HG03457 (cell line): ENCODE measurements around the gene MGLL.

Experiments used
- ATAC-seq: cut with Tn5 transposase; IDR thresholded peaks from one replicate; pipeline ENCODE4 v1.9.1; 2021; ENCODE audit warnings: moderate number of reproducible peaks; ENCODE audit not compliant: unreplicated experiment

The MGLL gene

GRCh38 chr3:127729556-127730056 lies 92.7 kb downstream of the MGLL start:
- ATAC-seq = no peak

DNA sequence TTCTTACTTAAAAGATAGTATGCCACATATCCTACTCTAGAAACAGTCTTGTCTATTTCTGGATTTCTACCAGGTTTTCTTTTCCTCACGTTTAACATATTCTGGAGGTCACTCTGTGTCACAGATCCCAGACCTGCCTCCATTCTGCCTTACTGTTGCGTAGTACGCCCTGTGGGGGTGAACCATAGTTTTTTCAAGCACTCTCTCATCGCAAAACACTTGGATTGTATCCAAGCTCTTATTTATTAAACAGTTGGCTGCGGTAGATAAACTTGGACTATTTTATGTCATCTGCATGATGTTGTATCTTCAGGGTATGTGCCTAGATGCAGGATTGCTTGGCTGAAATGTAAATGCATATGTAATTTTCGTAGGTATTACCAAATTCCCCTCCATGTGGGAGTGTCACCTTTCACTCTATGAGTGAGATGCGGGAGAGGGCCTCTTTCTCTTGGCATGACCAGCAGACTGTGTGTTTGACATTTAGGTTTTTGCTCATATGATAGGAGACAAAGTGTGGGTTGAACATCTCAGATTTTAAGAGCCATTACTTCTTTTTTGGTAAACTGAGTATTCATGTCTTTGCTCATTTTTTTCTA lies 93.8 kb downstream of the MGLL start:
- ATAC-seq = no peak

DNA sequence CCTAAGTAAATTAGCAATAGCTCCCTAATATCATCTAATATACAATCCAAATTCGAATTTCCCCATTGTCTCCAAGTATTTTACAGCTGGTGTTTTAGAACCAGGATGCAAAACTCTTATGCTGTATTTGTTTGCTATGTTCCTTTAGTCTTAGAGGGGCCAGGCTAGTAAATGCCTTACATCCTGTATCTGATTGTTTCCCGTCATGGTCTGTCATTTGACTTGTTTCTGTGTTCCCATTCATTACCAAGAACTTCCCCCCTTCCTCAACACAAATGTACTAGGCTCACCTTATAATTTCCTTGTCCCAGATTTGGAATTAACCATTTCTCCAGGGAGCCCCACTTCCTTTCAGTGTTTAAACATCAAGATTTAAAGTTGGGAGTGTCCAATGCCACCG lies 95.4 kb downstream of the MGLL start:
- ATAC-seq = no peak

GRCh38 chr3:127723011-127723567 lies 99.2 kb downstream of the MGLL start:
- ATAC-seq = no peak

DNA sequence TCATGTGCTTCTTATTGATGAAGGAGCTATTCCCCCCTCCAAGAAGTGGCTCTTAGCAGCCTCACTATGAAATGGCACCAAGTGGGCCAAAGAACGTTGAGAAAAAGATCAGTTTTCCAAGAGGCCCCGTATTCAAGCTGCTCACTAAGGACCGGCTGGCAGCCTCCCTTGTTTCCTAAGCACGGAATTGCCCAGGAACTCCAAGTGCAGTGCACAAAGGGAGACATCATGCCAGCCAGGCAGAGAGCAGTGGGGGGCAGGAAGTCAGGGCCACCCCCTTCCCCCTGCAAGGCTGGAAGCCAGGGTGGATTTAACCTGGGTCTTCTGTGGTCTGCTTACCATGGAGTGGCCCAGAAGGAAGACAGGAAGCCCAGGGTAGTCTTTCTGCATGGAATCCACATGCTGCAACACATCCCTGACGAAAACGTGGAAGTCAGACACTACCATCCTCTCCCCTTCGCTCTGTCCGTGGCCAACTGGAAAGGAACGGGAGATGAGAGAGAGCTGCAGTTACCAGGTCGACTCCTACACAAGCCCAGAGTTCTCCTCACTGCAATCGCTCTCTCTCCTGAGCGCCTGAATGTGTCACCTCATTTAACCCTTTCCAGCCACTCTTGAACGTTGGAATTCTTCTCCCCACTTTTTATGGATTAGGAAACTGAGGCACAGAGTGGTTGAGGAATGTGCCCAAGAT lies 100.1 kb downstream of the MGLL start:
- no peak for ATAC-seq

DNA sequence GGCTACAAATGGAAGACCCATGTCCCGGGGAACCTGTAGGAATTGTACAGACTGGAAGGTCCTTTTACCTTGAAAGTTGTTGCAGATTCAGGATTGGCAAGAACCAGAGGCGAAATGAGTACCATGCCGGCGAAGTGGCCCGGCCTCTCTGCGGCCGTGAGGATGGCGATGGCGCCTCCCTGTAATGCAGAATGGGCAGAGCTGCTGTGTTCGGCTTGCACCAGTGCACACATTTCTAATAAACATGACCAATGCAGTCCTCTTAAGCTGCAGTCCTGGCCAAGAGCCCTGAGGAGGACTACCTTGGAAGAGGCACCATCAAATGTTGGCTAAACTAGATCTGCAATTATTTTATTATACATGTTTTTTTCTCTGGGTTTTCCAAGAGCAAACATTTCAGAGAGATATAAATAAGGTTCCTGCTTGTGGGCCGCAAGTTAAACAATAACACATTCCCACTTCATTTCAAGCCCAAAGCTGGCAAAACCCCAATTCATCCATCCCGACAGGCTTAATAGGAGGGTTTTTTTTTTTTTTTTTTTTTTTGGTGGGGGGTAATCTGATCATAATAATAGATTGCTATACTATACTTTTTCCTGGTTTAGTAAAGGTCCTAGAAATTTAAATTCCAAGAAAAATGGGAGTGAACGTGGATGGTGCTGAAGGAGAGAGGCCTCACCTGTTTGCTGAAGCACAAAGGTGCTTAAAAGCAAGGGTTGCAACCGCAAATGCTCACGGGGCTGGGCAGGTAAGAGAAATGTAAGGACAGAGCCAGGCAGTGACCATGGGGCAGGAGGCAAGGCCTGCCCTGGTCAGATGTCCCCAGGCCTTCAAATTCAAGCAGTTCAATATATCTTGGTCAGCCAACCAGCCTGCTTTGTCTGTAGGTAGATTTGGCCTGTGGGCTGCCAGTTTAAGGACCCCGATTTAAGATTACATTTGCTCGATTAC lies 101.1 kb downstream of the MGLL start:
- ATAC-seq = no peak

DNA sequence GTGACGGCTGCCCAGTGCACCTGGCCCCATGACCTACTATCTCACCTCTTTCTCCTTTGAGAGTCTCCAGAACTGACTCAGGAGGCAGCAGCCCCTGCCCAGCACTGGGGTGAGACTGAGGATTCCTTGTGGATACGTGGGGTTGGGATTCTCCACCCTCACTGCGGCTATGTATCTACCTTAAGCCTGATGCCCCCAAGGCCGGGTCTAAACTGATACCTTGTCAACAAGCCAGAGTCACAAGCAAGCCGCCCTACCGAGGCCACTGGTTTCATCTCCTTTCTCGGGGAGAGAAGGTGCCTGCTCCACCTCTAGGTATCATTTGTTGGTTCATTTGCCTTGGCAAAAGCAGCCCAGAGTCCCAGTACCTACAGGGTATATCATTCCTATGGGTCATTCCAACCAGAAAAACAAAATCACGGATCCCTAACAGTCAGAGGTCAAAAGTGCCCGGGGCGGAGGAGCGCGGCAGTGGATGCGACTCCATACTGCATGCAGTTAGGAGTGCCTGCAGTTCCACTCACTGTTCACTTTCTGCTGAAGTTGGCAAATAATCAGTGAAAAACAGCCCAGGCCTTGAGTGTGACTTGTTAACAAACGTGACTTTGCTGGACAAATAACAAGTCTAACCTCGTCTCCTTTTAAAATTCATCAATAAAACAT lies 102.0 kb downstream of the MGLL start:
- ATAC-seq = no peak

DNA sequence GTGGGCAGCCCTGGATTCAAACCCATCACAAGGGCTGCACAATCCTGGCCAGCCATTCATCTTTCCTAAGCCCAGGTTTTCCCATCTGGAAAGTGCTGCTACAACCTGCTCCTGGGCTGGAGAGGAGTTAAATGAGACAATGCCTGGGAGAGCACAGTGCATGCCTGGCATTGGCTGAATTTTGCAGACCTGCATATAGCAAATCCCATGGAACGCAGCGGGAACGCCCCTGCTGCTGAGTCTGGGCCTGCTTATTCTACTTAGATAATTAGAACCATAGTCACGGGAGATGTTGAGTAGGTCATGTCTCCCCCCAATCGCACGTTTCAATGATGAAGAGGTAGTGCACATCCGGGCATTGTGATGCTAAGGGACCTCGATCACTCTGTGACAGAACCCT lies 102.9 kb downstream of the MGLL start:
- ATAC-seq = no peak

- no peak for ATAC-seq
These were observed 103.4 kb downstream of the MGLL start for GRCh38 chr3:127718916-127719290.

DNA sequence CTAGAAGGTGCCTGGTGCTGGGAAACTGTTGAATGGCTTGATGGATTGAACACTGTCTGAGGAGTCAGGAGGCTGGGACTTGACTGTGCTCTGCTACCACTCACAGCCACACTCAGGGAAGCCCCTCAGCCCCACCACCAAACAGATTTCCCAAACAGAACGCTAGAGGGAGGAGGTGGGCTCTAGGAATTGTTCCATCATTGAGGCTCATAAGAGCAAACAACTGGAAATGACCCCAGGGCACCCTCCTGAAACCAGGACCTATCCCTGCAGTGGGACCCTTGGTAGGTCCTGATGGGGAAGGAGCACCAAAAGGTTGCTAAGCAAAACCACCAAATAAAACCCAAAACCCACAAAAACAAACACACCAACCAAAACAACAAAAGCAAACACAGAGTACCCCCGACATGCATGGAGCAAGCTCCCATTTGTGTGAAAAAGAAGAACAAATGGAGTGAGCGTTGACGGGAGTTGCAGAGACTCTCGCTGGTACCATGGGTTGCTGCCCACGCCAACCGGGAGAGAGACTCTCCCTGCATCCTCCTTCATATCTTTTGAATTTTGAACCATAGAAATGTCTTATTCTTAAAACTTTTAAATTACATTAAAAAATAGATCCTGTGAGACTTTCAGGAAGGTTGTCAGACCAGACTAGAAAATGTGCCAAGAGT lies 103.9 kb downstream of the MGLL start:
- ATAC-seq = no peak

DNA sequence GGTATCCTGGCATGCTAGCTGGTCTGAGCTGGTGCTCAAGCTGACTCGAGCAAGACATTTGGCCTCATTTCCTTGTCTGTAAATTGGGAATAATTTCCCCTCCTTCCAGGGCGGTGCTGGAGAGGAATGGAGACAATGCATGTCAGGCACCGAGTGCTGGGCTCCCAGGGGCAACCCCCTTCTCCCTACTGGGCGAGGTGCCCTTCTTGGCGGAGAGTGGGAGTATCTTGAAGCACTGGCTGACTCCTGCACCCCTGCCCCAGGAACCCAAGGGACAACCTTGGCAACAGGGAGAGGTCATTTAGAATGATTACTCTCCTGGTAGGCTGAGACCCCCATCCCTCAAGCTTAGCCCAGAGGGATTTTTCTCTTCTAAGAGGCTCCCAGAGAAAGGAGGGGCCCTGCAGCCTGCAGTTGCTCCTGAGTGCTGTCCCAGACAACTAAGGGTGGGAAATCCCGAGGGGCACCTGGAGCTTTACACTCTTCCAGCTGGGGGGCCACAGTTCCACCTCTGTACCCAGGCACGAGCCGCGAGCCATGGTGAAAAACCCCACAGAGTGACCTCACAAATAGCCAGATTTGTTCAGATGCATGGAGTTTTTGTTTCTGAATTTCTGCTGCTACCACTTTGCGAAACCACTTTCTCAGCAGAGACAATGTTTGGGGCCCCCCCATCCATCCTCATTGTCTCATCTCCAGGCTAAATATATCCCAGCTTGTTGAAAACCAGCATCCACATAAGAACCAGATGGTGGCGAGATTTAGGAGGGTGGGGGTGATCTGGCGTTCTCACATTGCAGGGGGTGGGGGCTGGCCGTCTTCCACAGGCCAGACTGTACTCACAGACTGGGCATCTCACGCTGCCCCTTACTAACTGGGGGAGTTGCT lies 104.7 kb downstream of the MGLL start:
- ATAC-seq = no peak

GRCh38 chr3:127716384-127716783 lies 105.9 kb downstream of the MGLL start:
- ATAC-seq = no peak

DNA sequence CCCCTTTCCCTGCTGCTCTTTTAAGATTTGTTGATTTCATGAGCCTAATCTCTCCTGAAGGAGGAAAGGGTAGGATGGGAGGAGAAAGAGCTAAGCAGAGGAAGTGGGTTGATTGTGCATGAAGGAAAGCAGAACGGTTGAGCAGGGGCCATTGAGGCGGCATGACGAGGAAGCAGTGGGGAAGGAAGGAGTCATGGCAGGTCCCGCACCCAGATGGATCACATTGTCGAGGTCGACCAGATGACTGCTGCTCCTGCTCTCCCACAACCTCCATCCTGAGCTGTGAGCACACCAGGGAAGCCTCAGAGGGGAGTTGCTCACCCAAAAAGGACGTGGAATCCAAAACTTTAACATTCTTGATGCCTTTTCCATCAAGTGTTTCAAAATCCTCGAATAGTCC lies 106.8 kb downstream of the MGLL start:
- ATAC-seq = no peak

DNA sequence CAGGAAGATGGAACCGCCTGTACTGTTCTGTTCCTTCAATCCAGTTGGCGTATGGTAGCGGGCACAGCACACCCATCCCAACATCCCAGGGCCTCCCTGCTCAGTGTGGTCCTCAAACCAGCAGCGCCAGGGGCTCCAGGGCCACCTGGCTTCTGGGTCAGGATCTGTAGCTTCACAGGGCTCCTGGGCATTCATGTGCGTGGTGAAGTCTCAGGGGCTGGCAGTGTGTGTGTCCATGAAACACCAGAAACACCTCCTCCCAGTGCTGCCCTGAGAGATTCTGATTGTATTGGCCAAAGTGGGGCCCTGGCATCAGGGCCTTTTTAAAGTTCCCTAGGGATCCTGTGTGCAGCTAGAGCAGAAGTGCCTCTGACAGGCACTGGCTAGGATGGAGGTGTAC lies 107.4 kb downstream of the MGLL start:
- no peak for ATAC-seq

DNA sequence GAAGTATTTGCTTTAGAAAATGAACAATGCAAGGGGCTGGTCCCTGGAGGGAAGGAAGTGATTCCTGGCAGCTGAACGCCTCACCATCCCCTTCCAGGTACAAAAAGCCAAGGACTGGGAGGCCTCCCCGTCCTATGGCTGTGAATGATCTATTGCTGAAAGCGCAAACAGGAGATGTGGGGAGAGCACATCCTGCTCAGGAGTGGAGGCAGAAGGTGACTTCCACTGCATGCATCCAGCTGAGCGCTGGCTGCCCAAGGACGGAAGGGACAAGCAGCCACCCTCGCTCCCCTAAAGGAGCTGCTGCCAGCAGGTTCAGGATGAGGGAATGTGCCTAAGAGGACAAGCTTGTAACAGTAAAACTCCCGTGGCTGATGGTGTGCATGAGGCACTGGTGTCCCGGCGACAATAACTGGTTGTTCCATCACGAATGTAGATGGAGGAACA lies 108.2 kb downstream of the MGLL start:
- no peak for ATAC-seq

- ATAC-seq = no peak
These were observed 109.2 kb downstream of the MGLL start for GRCh38 chr3:127712881-127713771.

GRCh38 chr3:127712461-127712860 lies 109.9 kb downstream of the MGLL start:
- no peak for ATAC-seq

- no peak for ATAC-seq
These were observed 110.4 kb downstream of the MGLL start for GRCh38 chr3:127711896-127712295.
